Panc1 (cell line): ENCODE results near the gene SNX7. TPM values are rescaled to one million over a fixed set of nuclear protein-coding genes. Genes with fewer than 3 reads are reported as not detected.

Experiments used
- ATAC-seq: fragments of 200-7000 bp; cut with Tn5 transposase; 2 replicates; pipeline ENCODE4 v1.9.1; 2020; ENCODE audit warnings: mild to moderate bottlenecking, moderate library complexity
- BruUV-seq: library from RNA; stranded (reverse); fragments of 400-500 nt; replicated peaks from 2 replicates; lab custom pipeline; 2021; lab: Mats Ljungman, UMichigan
- CTCF ChIA-PET: fragments of 300-600 bp; sonication (Branson Sonifier 250); formaldehyde crosslinking; loops from one replicate; lab custom pipeline; 2022; ENCODE audit warnings: antibody characterized with exemption; lab: Charles Lee
- POLR2A ChIA-PET: fragments of 300-600 bp; sonication (Branson Sonifier 250); formaldehyde crosslinking; loops from one replicate; lab custom pipeline; 2022; ENCODE audit warnings: antibody characterized with exemption; lab: Charles Lee
- DNase-seq: peaks from one replicate; pipeline ENCODE4 v3.0.0-alpha.2; 2010; ENCODE audit warnings: low read depth, low spot score
- H3K27ac ChIP-seq: 2 replicates; pipeline ENCODE4 v1.5.1; 2011; ENCODE audit warnings: mild to moderate bottlenecking, low read length, inconsistent platforms
- H3K27me3 ChIP-seq: fragments of 200-500 bp; sonication (Bioruptor generic); 2 replicates; pipeline ENCODE4 v1.6.0; 2014; ENCODE audit warnings: low read length, inconsistent platforms; ENCODE audit not compliant: control insufficient read depth, insufficient read depth
- H3K36me3 ChIP-seq: fragments of 200-500 bp; sonication (Bioruptor generic); 2 replicates; pipeline ENCODE4 v1.5.1; 2014; ENCODE audit warnings: inconsistent platforms, mild to moderate bottlenecking, low read length, moderate library complexity; ENCODE audit not compliant: control insufficient read depth, insufficient read depth
- H3K4me1 ChIP-seq: 2 replicates; pipeline ENCODE4 v1.5.1; 2011; ENCODE audit warnings: inconsistent platforms, mild to moderate bottlenecking, low read length, moderate library complexity; ENCODE audit not compliant: control insufficient read depth, insufficient read depth
- H3K4me3 ChIP-seq, 2 experiments: 2 replicates each; pipeline ENCODE4 v1.5.1; 2011 to 2012; ENCODE audit warnings: low read depth in 2 of 2, low read length in 2 of 2, mild to moderate bottlenecking in 2 of 2, inconsistent platforms in 1 of 2, moderate library complexity in 1 of 2
- H3K9me3 ChIP-seq: fragments of 200-500 bp; sonication (Bioruptor generic); 2 replicates; pipeline ENCODE4 v1.5.1; 2014; ENCODE audit warnings: low read depth, mild to moderate bottlenecking, inconsistent platforms, low read length, moderate library complexity; ENCODE audit not compliant: control insufficient read depth, insufficient read depth
- POLR2AphosphoS5 ChIP-seq: IDR thresholded peaks from 2 replicates; pipeline ENCODE4 v1.6.1; 2012; ENCODE audit warnings: mild to moderate bottlenecking, low read depth, low read length, moderate library complexity
- SIN3A ChIP-seq: IDR thresholded peaks from 2 replicates; pipeline ENCODE4 v1.6.1; 2012; ENCODE audit warnings: low read depth, mild to moderate bottlenecking, low read length, moderate library complexity, borderline replicate concordance; ENCODE audit not compliant: insufficient read depth
- TCF7L2 ChIP-seq: IDR thresholded peaks from 2 replicates; pipeline ENCODE4 v1.6.1; 2011; ENCODE audit warnings: mild to moderate bottlenecking, low read depth, low read length, inconsistent platforms
- in situ Hi-C: cut with HindIII; loops from 2 replicates; pipeline ENCODE4 v1.10.0; 2016; ENCODE audit warnings: low sequenced_read_pairs, low pct_unique_long_range_greater_than_20kb
- intact Hi-C: fragments of 100-400 bp; cut with micrococcal nuclease; formaldehyde crosslinking; loops from one replicate; pipeline ENCODE4 v1.10.0; 2022; ENCODE audit not compliant: unreplicated experiment
- total RNA-seq: library from RNA; stranded (reverse); gene quantifications from one replicate; pipeline ENCODE4 v1.2.1, GENCODE V29; 2021; ENCODE audit not compliant: unreplicated experiment
- TF ChIP-seq, protein P1 (sequence below), 2 experiments: IDR thresholded peaks; 2 replicates each; pipeline ENCODE4 v1.6.1; 2011 to 2012; ENCODE audit warnings: low read depth in 2 of 2, control low read depth in 1 of 2, low read length in 1 of 2, mild to moderate bottlenecking in 1 of 2, moderate library complexity in 1 of 2; ENCODE audit not compliant: insufficient read depth in 1 of 2
- TF ChIP-seq, protein P2 (sequence below): fragments of 450-650 bp; IDR thresholded peaks from 2 replicates; pipeline ENCODE4 v1.5.1; 2017; ENCODE audit warnings: mild to moderate bottlenecking

SNX7 gene
- total RNA-seq, 1 experiment from 2014 or later = 37.4 TPM

DNA sequence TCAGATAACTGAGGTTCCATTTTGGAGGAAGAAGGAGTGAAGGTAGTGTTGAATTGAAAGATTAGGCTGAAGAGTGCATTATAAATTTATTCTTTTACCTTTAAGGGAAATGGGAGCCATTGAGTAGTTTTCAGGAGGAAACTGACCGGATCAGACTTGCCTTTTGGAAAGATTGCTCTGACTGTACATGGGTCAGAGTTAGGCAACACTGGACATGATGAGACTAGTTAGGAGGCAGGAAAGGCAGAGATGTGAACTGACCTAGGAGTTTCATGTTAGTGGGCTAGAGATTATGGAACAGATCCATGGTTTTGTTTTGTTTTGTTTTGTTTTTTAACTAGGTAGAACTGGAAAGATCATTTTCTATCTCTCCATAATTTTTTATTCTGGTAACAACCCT lies 78.2 kb downstream of the SNX7 start:
- CTCF ChIA-PET = no interaction called here

DNA sequence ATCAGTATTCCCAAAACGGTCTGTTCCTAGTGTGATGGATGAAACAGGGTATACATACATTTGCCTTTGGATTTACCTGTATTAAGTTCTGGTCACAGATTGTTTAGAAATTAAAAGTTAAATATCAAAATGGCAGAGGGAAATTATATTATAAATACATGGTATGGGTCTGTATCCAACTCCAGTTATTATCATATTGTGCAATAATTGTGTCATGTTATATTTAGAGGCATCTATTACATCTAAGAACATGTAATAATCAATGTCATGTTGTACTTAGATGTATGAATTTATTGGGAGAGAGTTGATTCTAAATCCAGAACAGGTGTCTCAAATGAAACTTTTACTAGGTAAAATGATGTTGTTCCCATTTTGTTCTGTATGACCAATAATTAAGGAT lies 79.6 kb downstream of the SNX7 start:
- Histone ChIP-seq H3K9me3 (no peaks in the 10 kb centered on the region), H3K4me1 (no peaks in the 10 kb centered on the region), H3K27me3 (no peaks in the 10 kb centered on the region), H3K4me3 (no peak overlapping the region), H3K36me3 (no peaks in the 10 kb centered on the region), H3K27ac (no peak overlapping the region)
- intact Hi-C loops (no loop called here), in situ Hi-C loops (no loop called here)
- ChIA-PET POLR2A (no interaction called here), CTCF (no interaction called here)
- ATAC-seq (no peak), DNase-seq (no peak)
- TF ChIP-seq, protein P1, sequence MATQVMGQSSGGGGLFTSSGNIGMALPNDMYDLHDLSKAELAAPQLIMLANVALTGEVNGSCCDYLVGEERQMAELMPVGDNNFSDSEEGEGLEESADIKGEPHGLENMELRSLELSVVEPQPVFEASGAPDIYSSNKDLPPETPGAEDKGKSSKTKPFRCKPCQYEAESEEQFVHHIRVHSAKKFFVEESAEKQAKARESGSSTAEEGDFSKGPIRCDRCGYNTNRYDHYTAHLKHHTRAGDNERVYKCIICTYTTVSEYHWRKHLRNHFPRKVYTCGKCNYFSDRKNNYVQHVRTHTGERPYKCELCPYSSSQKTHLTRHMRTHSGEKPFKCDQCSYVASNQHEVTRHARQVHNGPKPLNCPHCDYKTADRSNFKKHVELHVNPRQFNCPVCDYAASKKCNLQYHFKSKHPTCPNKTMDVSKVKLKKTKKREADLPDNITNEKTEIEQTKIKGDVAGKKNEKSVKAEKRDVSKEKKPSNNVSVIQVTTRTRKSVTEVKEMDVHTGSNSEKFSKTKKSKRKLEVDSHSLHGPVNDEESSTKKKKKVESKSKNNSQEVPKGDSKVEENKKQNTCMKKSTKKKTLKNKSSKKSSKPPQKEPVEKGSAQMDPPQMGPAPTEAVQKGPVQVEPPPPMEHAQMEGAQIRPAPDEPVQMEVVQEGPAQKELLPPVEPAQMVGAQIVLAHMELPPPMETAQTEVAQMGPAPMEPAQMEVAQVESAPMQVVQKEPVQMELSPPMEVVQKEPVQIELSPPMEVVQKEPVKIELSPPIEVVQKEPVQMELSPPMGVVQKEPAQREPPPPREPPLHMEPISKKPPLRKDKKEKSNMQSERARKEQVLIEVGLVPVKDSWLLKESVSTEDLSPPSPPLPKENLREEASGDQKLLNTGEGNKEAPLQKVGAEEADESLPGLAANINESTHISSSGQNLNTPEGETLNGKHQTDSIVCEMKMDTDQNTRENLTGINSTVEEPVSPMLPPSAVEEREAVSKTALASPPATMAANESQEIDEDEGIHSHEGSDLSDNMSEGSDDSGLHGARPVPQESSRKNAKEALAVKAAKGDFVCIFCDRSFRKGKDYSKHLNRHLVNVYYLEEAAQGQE (IDR thresholded peaks at IDR 0.05; ENCODE audit: insufficient read depth in 1 of 2, low read depth in 2 of 2, low read length in 1 of 2) = no peak
- TF ChIP-seq POLR2AphosphoS5 = no peak
- no peak for TF ChIP-seq SIN3A
- TF ChIP-seq, protein P2, sequence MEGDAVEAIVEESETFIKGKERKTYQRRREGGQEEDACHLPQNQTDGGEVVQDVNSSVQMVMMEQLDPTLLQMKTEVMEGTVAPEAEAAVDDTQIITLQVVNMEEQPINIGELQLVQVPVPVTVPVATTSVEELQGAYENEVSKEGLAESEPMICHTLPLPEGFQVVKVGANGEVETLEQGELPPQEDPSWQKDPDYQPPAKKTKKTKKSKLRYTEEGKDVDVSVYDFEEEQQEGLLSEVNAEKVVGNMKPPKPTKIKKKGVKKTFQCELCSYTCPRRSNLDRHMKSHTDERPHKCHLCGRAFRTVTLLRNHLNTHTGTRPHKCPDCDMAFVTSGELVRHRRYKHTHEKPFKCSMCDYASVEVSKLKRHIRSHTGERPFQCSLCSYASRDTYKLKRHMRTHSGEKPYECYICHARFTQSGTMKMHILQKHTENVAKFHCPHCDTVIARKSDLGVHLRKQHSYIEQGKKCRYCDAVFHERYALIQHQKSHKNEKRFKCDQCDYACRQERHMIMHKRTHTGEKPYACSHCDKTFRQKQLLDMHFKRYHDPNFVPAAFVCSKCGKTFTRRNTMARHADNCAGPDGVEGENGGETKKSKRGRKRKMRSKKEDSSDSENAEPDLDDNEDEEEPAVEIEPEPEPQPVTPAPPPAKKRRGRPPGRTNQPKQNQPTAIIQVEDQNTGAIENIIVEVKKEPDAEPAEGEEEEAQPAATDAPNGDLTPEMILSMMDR = no peak
- no peak for TF ChIP-seq TCF7L2
- BruUV-seq = no TSS peak

More for the DNA sequence above, 78.2 kb downstream of the SNX7 start:
- no peaks in the 10 kb centered on the region for H3K36me3 ChIP-seq
- no TSS peak for BruUV-seq
- ATAC-seq (no peak), DNase-seq (no peak)
- H3K4me3 ChIP-seq = no peak overlapping the region
- POLR2A ChIA-PET = no interaction called here
- TF ChIP-seq, protein P1 (IDR thresholded peaks at IDR 0.05; ENCODE audit: insufficient read depth in 1 of 2, low read depth in 2 of 2, low read length in 1 of 2) = no peak
- no peak for TF ChIP-seq SIN3A
- TF ChIP-seq, protein P2 = no peak
- TF ChIP-seq TCF7L2 = no peak
- TF ChIP-seq POLR2AphosphoS5 = no peak
- intact Hi-C loops = no loop called here
- no peaks in the 10 kb centered on the region for H3K9me3 ChIP-seq
- no peaks in the 10 kb centered on the region for H3K4me1 ChIP-seq
- no peaks in the 10 kb centered on the region for H3K27me3 ChIP-seq
- in situ Hi-C loops = no loop called here
- H3K27ac ChIP-seq = no peak overlapping the region
